ENCODE results near the gene LRIG2.
"Not testable (repeated sequence)": the region's sequence is repeated elsewhere in the genome, so short reads cannot be mapped to it uniquely, and the experiment has no call there.

Gene LRIG2

DNA sequence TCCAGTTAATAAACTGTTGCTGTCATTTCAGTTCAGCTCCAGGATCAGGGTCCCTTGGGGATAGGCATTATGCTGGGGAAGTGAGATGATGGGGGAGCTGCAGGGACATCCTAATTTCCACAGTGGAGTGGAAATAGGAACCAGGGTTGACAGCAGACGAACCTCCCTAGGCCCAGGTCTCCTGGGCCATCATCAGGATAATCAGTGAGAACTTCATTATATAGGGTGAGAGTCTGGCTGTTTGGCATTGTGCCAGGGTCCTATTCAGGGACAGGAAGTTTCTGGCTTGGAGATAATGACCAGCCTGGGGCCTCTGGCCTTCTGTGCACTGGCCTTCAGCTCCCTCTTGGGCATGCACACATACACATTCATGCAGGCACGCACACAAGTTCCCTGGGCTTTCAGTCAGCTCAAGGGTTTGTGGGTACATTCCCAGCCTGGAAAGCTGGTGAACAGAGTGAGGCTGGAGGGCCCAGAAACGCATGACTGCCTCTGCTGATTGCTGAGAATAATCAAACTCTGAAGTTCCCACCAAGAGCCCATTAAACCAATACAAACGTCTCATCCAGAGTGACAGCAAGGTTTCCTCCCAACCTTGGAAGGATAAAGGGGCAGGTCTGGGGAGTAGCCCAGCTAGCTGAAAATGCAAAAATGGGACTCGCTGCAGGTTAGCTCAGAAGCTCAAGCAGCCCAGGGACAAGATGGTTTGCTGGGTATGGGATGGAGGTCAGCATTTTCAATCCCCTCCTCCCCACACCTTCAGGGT is 13.9 kb upstream of the LRIG2 start:
- DNase-seq, result no peak

DNA sequence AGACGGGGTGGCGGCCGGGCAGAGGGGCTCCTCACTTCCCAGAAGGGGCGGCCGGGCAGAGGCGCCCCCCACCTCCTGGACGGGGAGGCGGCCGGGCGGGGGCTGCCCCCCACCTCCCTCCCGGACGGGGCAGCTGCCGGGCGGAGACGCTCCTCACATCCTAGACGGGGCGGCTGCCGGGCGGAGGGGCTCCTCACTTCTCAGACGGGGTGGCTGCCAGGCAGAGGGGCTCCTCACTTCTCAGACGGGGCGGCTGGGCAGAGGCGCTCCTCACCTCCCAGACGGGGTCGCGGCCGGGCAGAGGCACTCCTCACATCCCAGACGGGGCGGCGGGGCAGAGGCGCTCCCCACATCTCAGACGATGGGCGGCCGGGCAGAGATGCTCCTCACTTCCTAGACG is 9.5 kb upstream of the LRIG2 start:
- not testable (repeated sequence) for DNase-seq

DNA sequence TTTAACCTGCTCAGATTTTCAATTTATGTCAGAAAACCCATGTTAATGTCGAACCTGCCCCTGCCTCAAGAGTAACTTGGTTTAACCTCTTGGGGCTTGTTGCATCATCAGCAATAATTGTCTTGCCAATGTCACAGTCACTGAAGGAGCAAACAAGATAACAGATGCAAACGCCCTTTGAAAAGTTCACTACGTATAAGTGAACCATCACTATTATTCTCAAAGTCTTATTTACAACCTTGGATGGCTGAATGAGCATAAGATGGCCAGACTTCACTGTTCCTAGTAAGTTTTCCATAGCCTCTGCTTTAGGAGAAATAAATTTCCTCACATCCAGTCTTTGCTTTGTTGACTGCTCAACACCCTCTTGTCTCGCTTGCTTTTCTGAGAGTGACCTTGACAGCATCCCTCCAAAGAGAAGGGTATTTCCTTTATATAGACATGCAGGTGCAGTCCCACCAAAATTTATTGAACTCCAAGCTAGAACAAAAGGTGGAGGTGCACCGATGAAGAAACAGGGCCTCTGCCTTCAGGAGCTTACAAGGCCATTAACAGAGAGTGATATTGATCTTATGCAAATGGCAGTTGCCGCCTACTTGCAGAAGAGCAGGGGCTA is 749 bp upstream of the LRIG2 start:
- DNase-seq, result no peak

DNA sequence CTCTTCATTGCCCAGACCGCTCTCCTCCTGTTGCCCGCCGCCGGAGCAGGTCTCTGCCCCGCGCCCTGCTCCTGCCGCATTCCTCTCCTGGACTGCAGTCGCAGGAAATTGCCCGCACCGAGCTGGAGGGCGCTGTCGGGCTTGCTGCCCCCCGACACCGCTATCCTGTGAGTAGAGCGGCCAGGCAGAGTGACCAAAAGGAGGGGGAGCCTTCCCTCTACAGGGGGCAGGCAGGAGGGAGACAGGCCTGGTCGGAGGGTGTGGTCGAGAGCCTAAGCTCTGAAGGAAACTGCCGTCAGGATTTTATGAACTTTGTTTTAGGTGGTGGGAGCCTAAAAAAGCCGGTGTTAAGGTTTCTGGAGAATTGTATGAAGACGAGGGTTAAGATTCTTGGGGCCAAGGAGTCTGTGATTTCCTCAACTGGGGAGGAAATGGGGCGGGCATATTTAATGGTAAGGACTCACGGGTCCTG is 517 bp downstream of the LRIG2 start:
- DNase-seq, result no peak

DNA sequence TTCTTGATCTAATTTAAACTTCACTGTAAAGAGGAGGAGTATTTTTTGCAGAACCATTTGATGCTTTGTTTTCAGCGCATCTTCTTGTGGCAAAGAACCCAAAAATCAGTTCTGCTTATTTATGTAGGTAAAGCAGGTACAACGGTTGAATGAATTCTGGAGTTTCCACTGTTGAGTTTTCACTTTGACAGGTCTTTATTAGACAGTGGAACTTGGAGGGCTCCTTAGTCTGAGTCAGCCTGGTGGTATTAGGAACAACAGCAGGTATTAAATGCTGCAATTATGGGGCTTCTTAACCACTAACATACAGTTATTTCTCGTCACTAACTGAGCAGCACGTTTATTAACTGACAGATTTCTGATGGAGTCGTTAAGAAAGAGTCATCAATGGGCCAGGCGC is 1.2 kb downstream of the LRIG2 start:
- no peak for DNase-seq

DNA sequence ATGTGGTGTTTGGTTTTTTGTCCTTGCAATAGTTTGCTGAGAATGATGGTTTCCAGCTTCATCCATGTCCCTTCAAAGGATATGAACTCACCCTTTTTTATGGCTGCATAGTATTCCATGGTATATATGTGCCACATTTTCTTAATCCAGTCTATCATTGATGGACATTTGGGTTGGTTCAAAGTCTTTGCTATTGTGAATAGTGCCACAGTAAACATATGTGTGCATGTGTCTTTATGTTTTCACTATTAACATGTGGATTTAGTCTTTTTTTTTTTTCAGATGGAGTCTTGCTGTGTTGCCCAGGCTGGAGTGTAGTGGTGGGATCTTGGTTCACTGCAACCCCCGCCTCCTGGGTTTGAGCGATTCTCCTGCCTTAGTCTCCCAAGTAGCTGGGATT is 5.0 kb downstream of the LRIG2 start:
- not testable (repeated sequence) for DNase-seq

DNA sequence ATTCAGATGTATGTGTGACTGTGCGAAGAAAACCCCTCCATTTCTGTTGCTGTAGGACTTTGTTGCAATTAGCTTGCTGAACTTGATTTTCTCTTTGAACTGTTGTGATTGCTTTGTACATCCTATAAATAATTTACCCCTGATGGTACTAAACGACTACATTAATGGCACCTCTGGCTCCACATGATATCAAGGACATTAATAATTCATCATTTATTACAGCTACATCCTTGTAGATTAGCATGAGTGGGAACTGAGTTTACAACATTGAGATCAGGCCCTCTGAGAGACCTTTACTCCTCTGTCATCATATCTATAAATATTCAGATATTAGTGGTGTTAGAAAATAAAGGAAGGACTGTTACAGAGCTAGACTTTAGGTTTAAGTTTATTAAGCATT is 13.5 kb downstream of the LRIG2 start:
- no peak for DNase-seq

DNA sequence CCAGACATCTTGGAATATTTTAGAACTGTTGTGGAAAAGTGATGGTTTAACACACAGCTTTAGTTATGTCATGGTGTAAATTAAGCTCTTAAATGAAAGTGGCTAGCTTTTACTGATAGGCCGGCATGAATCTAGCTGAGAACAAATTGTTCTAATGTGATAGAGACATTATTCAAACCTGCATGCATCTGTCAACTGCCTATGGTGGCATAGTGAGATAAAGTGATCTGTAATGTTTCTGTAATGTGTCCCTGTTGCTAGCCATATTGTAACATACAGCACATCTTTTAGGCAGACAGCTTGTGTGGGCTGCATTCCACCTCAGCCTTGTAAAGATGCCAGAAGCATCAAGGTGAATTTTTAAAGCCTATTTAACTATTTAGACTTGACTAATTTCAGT is 16.0 kb downstream of the LRIG2 start:
- no peak for DNase-seq

DNA sequence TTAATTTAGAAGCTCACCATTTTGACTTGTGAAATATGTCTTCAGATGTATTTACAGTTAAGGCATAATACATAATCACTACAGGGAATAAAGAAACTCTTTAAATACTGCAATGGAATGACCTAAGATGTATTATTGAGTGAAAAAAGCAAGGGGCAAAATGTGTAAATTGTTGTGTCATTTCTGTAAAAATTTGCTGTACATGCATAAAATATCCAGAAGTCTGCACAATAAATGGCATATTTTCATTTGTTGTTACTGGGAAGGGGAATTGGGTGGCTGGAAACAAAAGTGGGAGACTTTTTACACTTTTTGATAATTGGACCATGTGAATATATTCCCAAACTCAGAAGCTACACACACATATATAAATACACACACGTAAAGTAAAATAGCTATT is 17.1 kb downstream of the LRIG2 start:
- DNase-seq, result no peak

DNA sequence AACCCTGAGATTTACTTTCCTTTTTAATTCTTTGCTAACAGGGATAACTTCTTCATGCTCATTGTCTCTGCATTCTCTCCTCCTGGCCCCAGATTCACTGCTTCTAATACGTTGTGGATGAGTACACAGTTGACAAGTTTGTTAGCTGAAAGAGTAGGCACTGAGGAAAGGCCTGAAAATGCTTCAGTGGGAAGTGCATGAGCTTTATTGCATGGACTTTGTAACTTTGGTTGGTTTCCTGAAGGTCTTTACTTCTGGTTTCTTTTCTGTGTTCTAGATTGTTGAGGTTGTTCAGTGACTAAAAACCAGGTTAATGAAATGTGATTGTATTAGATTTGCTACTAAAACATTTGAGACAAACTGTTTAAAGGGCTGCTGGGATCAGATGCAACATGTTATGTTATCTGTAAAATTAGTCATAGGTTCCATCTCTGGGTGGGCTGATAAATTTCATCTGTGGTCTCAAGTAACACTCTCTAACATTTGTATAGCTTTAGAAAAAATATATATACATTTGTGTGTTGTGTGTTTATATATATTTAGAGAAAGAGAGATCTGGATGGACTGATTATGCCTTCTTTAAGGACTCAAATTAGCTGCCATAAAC is 19.1 kb downstream of the LRIG2 start:
- DNase-seq, result no peak

DNA sequence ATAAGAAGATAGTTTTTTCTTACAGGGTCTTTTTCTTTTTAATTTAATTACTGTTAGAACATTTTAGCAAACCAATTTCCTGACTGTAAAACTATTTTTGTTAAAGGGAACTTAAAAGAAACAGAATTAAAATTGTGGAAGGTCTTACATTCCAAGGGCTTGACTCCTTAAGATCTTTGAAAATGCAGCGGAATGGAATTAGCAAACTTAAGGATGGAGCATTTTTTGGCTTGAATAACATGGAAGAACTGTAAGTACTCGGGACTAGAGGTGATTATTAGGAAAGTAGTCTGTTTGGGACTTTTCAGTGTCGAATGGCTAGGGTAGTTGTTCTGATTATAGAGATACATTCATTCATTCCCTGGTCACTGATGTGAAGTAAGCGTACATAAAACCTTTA is 21.5 kb downstream of the LRIG2 start:
- DNase-seq, result no peak

DNA sequence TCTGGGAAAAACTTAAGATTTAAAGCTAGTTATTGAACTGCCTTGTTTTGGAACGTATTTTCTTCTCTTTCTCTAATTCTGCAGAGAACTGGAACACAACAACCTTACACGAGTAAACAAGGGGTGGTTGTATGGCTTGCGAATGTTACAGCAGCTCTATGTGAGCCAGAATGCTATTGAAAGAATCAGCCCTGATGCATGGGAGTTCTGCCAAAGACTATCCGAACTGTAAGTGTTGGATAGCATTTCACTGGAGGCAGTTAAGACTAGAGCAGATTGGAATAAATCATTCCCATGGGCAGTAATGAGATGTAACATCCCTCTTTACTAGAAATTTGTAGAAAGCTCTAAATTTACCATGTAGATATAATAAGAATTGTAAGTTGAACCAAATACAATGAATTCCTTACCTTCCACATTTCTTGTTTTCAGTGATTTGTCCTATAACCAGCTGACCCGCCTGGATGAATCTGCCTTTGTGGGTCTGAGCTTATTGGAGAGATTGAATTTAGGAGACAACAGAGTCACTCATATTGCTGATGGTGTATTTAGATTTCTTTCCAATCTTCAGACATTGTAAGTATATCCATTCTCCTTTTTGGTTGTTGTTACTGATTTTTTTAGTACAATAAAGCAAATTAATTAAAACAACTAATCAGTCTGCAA is 22.9 kb downstream of the LRIG2 start:
- no peak for DNase-seq

DNA sequence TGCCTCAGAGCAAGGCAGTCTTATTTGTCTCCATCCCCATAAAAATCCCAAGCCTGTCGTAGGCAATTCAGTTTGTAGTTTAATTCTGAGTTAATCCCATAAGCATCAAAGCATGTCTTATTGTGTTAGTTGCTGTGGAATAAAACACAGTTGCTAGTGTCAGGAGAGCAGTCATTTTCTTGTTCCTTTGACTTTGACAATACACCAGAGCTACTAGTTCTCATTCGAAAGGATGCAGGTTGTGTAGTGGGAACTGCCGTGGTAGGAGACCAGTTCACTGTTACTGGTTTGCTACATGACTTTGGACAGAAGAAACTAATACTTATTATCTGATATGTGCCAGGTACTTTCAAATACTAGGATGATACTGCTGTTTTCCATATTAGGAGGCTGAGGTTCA is 23.5 kb downstream of the LRIG2 start:
- no peak for DNase-seq

DNA sequence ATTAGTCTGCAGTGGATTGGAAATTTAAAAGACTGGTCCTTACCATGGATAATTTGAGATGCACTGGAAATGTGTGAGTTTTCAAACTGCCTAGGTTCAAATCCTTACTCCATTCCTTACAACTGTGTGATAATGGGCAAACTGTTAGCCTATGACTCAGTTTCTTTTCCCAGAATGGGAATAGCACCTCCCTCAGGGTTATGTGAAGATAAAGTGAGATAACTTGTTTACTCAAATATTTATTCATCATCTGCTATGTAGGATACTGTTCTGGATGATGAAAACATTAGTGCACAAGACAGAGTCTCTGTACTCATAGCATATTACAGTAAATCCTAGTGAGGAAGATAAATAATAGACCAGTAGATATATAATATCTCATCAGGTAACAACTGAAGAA is 28.6 kb downstream of the LRIG2 start:
- DNase-seq, result no peak

DNA sequence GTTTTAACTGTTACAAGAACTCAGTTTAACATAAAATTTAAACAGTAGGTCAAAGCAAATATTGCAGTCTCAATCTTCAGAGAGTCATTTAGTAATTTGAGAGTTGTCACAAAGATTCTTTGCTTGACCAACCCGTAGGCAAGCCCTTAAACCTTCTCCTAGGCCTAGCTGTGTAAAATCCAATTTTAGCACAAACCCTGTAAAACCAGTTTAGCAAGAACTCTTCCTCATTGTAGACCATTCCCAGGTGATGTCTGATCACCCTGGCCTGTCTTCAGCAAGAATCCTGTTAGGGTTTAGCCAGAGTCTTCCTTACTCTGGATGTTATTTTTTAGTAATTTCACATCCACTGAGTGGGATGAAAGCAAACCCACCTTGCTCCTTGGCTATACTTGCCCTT is 30.1 kb downstream of the LRIG2 start:
- no peak for DNase-seq

DNA sequence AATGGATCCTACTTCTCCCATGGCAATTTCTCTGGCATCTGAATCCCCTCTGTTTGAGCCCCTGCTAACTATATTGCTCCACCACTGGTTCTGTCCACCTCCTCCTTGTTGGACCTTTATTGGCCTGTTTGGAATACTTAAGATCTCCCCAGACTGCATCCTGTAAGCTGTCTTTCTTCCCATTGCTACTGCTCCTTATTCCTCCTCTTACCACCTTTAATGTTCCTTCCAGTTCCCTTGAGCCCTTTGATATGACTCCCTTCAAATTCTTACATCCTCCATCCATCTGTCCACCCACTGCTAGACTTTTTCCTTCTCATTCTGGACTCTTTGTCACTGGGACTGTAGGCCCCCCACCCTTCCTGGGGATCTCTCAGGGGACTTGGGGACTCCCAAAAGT is 31.0 kb downstream of the LRIG2 start:
- no peak for DNase-seq

DNA sequence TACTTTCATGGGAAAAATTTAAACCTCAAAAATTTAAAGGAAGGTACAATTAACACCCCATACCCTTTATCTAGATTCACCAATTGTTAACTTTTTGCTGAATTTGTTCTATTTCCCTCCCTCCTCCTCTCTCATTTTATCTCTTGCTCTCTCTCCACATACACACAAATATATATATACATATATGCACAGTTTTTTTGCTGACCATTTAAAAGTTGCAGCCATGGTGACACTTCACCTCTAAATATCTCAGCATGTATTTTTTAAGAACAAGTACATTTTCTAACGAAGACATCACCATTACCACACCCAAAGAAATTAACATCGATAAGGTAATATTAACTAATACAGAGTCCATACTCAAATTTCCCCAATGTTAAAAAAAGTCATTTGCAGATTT is 33.9 kb downstream of the LRIG2 start:
- DNase-seq, result no peak

DNA sequence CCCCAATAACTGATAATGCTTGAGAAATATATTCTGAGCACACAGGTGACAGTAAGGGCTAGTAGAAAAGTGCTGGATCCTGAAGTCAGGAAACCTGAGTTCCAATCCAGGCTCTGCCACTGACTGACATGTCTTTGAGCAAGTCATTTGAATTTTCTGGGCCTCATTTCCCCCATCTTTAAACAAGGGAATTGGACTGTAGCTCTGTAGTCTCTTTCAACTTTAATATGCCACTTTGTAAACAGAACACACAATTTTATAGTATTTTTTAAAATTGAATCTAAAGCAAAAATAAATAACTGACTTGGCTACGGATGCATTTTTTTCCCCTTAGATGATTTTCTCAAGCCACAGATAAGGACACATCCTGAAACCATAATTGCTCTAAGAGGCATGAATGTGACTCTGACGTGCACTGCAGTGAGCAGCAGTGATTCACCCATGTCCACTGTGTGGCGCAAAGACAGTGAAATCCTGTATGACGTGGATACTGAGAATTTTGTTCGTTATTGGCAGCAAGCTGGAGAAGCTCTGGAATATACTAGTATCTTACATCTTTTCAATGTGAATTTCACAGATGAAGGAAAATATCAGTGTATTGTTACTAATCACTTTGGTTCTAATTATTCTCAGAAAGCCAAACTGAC is 37.0 kb downstream of the LRIG2 start:
- no peak for DNase-seq

DNA sequence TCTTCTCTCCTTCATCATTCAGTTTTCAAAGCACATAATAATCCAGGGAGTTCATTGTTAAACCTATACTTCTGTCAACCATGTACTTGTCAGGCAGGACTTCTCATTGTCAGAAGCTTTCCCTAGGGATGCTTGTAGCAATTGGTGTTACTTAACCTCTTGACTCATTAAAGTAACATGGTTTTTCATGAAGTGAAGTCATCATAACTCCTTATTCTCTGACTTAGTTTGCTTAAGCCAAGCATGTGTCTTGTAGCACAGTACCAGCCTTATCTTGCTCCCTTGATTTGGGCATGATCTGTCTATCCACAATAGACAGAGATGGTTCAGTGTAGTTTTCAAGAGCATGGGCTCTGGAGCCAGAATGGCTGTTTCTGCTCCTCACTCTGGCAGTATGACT is 45.3 kb downstream of the LRIG2 start:
- DNase-seq, result no peak

DNA sequence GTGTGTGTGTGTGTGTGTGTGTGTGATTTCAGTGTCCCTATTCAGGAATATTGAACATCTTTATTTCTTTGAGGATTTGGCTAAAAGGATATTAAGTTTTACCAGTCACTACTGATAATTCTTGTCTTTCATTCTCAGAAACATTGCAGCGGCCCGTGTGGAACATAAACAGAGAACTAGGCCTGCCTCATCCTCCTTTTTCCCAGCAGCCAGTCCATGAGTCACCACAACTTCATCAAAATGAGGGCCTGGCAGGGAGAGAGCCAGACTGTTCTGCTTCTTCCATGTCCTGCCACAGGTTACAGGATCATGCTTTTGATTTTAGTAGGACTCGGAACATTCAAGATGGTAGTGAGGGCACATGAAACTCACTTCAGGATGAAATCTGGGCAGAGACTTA is 50.7 kb downstream of the LRIG2 start:
- DNase-seq, result no peak

DNA sequence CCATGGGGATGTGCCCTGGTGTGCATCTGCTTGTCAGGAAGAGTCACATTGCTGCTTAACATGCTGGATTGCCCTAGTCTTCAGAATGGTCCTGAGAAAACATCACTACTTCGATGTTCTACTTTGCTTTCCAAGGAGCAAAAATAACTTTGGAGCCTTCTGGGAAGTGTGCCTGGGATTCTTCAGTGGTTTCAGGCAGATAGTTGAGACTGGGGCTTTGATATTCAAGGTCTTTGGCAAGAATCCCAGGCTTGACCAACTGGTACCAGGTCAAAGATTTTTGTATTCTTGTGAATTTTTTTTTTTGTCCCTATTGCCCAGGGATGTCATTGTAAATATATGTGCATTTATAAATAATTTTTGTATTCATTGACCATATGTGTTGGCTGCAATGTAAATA is 51.4 kb downstream of the LRIG2 start:
- DNase-seq, result no peak

DNA sequence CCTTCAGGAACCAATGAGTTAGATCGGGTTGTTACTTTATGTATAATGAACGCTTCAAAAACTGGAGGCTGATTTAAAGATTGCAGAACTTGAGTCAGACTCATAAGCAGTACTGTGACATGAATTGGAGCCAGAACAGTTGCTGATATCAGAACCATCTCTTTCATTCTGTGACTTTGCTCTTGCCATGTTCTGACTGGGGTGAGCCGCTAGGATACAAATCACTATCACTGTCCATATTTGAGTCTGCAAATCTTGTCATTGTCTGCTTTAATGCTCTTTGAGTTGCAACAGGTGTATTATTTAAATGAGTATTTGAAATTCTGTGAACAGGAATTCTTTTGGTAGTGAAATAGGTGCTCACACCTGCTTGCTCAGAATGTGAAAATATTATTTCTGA is 52.5 kb downstream of the LRIG2 start:
- no peak for DNase-seq

DNA sequence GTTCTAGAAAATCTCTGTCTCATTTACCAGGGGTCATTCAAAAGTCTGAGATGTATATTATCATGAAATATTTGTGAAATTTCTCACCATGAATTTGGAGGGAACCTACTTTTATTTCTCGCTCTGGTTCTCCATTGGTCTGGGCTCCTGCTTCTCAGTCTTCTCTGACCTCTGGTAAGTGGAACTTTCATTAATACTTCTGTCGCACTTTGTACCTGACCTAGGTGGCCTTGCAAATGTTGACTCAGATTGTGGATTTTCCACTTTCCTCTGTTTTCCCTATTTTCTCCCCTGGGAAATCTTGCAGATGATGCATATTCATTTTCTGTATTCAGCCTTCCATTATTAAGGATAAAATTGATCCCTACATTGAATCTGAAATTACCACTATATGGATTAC is 53.2 kb downstream of the LRIG2 start:
- DNase-seq, result no peak
